ENCODE results near the gene MEGF9. TPM values are rescaled to one million over a fixed set of nuclear protein-coding genes. Genes with fewer than 3 reads are reported as not detected.

Gene MEGF9
- total RNA-seq, 1 donor from 2014 or later, result 10.0 TPM

DNA sequence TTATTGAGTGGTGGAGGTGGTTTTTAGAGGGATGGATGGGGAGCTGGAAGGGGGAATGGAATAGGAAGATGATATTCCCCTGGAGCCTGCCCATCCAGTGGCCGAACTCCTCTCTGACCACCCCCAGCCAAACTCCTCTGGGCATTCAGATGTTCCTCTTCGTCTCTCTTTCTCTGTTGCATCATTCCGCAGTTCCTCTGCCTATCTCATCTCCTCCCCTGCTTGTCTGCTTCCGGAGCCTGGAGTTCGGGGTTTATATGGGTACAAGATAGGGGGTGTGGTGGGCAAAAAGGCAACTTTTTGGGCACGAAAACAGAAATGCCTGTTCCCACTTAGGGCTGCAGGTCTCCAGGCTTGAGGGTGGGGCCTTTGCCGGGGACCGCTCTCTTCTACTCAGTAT lies 122.1 kb downstream of the MEGF9 start:
- DNase-seq (ENCODE audit: low read depth), result no peak
- Histone ChIP-seq H3K36me3 (ENCODE audit: control insufficient read depth, insufficient read depth, low read length) (no peaks in the 10 kb centered on the region), H3K27me3 (ENCODE audit: control insufficient read depth, insufficient read depth, low read length) (no peaks in the 10 kb centered on the region), H3K4me3 (ENCODE audit: low read depth, low read length) (no peak overlapping the region)
- TF ChIP-seq, protein P1, sequence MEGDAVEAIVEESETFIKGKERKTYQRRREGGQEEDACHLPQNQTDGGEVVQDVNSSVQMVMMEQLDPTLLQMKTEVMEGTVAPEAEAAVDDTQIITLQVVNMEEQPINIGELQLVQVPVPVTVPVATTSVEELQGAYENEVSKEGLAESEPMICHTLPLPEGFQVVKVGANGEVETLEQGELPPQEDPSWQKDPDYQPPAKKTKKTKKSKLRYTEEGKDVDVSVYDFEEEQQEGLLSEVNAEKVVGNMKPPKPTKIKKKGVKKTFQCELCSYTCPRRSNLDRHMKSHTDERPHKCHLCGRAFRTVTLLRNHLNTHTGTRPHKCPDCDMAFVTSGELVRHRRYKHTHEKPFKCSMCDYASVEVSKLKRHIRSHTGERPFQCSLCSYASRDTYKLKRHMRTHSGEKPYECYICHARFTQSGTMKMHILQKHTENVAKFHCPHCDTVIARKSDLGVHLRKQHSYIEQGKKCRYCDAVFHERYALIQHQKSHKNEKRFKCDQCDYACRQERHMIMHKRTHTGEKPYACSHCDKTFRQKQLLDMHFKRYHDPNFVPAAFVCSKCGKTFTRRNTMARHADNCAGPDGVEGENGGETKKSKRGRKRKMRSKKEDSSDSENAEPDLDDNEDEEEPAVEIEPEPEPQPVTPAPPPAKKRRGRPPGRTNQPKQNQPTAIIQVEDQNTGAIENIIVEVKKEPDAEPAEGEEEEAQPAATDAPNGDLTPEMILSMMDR (IDR thresholded peaks at IDR 0.05; ENCODE audit: insufficient read depth, low read length, poor library complexity, severe bottlenecking), result no peak

DNA sequence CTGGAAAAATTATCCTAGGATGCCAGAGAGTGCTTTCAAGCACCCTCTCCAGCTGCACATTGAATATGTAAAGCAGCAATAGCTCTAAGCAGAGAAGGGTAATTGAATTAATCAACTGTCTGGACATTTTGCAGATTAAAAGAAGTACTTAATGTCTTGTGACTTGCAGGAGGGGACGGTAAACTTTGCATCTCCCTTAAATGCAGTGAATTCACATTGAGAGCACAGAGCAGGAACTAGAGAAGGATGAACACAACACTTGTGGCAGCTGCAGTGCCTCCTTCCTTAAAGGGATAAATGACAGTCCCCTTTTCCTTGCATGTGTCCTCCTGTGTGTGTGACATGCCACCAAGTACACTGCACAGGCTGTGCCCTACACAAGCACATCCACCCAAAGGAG lies 126.9 kb downstream of the MEGF9 start:
- TF ChIP-seq, protein P1 (IDR thresholded peaks at IDR 0.05; ENCODE audit: insufficient read depth, low read length, poor library complexity, severe bottlenecking), result no peak
- no peaks in the 10 kb centered on the region for H3K27me3 ChIP-seq (ENCODE audit: control insufficient read depth, insufficient read depth, low read length)
- DNase-seq (ENCODE audit: low read depth), result no peak
- no peaks in the 10 kb centered on the region for H3K36me3 ChIP-seq (ENCODE audit: control insufficient read depth, insufficient read depth, low read length)
- no peak overlapping the region for H3K4me3 ChIP-seq (ENCODE audit: low read depth, low read length)

DNA sequence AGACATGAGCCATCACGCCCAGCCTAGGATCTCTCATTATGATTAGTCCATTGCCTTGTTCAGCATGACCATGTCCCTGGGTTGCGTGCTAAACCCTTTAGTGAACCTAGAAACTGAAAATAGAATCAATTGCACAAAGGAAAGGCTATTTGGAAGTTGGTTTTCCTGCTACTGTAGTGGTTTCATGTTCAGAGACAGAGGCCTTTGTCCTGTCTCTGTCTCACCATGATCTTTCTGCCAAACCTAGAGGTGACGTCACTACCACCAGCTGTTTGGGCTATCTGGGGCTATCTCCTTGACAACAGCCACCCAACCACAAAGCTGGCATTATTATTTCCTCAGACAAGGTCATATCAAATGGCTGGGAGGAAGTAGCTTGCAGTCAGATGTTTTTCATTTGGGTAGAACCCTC lies 130.3 kb downstream of the MEGF9 start:
- DNase-seq (ENCODE audit: low read depth), result peak; percentile 55
- Histone ChIP-seq H3K27me3 (ENCODE audit: control insufficient read depth, insufficient read depth, low read length) (no peaks in the 10 kb centered on the region), H3K4me3 (ENCODE audit: low read depth, low read length) (no peak overlapping the region), H3K36me3 (ENCODE audit: control insufficient read depth, insufficient read depth, low read length) (no peaks in the 10 kb centered on the region)
- TF ChIP-seq, protein P1 (IDR thresholded peaks at IDR 0.05; ENCODE audit: insufficient read depth, low read length, poor library complexity, severe bottlenecking), result no peak

DNA sequence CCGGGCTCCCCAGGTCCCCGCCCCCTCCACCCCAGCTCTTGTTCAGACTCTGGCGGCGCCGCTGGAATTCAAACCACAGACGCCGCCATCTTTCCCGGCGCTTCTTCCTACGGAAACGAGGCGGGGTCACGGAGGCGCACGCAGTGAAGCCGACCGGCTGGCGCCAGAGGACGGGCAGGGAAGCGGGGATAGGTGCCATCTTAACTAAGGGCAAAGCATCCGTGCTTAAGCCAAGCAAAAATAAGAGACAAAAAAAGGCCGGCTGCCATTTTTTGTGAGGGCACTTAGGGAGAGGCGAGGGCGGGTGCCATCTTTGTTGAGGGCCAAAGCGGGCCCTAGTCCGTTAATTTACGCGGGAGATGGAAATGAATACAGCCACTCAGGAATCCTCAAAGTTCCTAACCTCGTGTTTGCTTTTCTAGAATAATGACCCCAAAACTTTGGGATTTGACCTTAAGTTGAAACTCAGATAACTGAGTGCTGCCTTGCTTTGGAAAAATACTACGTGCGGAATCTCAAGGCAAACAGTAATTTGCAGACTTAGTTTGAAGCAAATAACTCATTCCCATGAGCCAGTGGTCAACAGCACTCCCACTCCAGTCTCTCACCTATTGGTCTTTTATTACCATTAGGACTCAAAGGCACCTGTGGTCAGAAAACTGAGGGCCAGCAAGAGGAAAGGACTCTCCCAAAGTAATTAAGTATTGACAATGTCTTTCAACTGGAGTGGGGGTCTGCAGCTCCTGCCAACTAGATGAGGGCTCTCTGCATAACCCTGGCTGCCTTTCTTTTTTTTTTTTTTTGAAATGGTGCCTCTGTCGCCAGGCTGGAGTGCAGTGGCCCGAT lies 134.0 kb downstream of the MEGF9 start, which contains the start of gene CDK5RAP2:
TSS of gene CDK5RAP2 (minus strand) at position 117 of the 846 bp plus-strand sequence. CDS start 189 bp downstream, outside the sequence.
- no peaks in the 10 kb centered on the region for H3K27me3 ChIP-seq (ENCODE audit: control insufficient read depth, insufficient read depth, low read length)
- peak; percentile 93 for DNase-seq (ENCODE audit: low read depth)
- TF ChIP-seq, protein P1 (IDR thresholded peaks at IDR 0.05; ENCODE audit: insufficient read depth, low read length, poor library complexity, severe bottlenecking), result no peak
- no peaks in the 10 kb centered on the region for H3K36me3 ChIP-seq (ENCODE audit: control insufficient read depth, insufficient read depth, low read length)
- peak within 1 kb of the TSS; percentile 73 for H3K4me3 ChIP-seq (ENCODE audit: low read depth, low read length)

DNA sequence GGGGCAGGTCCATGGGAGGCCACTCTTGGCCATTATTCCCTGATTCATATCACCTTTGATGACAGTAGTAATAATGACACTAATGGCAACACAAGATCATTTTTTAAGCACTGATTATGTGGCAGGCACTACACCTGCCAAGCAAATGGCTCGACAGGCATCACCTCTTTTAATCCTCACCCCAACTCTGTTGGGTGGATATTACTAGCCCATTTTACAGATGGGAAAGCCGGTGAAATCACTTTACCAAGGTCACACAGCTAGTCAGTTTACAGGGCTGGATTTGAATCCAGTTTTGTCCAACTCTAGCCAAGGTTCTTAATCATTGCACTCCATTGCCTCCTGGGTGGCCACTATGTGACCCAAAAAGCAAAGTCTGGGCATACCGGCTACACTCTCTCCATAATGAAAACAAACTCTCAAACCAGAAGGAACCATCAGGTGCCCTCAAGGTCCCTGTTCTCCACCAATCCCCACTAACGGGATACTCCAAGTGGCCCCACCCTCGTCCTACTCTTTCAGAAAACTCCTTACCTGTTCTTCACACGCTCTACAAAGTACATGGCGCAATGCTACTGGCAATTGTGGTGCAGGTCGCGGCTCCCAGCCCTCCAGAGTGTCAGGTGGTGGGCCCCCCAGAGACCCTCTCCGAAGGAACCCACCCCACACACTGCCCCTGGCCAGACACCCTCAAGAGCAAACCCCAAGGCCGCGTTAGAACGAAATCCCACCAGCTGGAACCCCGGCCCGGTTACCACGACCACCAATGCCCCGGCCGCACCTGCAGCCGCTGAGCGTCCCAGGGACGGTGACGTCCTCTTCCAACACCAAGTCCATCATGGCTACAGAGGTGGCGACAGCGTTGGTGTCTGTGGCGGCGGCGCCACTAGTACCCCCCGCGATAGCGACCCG lies 134.9 kb downstream of the MEGF9 start:
- TF ChIP-seq, protein P1 (IDR thresholded peaks at IDR 0.05; ENCODE audit: insufficient read depth, low read length, poor library complexity, severe bottlenecking), result no peak
- no peaks in the 10 kb centered on the region for H3K36me3 ChIP-seq (ENCODE audit: control insufficient read depth, insufficient read depth, low read length)
- DNase-seq (ENCODE audit: low read depth), result no peak
- no peaks in the 10 kb centered on the region for H3K27me3 ChIP-seq (ENCODE audit: control insufficient read depth, insufficient read depth, low read length)
- H3K4me3 ChIP-seq (ENCODE audit: low read depth, low read length), result peak overlapping the region; percentile 73
